ENCODE data around the gene C9orf40. TPM values are rescaled to one million over a fixed set of nuclear protein-coding genes. Genes with fewer than 3 reads are reported as not detected.

C9orf40 gene
- total and polyA plus RNA-seq, 2 experiments from 2014 or later, result 8.9 to 12.0 TPM

DNA sequence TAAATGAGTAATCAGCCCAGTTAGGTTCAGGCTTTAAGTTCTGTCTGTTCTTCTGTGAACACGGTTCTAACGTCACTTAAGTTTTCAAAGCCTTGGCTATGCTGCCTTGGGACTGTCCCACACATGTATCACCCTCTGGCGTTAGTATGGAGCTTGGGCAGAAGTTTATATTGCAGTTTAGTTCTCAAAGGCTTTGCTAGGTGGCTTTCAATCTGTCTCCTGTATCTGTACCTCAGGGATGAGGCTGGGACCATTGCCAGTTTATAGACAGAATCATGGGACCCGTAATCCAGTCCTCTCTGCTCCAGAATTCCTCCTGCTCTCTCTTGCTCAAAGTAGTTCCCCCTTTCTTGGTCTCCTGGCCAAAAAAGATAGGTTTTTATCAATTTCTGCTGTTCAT is 12.1 kb downstream of the C9orf40 start:
- Histone ChIP-seq H3K27me3 (no peaks in the 10 kb centered on the region), H3K27ac (no peak overlapping the region), H3K4me3 (no peak overlapping the region), H3K9me3 (ENCODE audit: low read depth) (no peaks in the 10 kb centered on the region), H3K4me1 (ENCODE audit: low read depth) (no peaks in the 10 kb centered on the region), H3K36me3 (no peaks in the 10 kb centered on the region)
- TF ChIP-seq CTCF (IDR thresholded peaks at IDR 0.05; ENCODE audit: low read depth, low read length), result no peak
- no peak for DNase-seq (ENCODE audit: low read depth in 1 of 2, low spot score in 1 of 2)

DNA sequence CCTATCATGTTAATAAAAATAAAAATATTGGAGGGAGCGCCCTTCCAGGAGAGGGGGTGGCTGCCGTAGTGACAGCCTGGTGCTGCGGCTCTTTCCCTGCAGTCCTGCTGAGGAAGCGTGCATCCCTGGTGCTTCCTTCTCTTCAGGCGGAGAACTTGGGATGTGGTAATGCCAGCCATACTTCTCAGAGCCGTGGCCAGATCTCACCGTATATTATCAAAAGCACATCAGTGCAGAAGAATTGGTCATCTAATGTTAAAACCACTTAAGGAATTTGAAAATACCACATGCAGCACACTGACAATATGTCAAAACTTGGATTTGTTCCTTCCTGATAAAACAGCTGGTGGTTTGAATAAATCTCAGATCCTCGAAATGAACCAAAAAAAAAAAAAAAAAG is 17.7 kb downstream of the C9orf40 start:
- no peak for TF ChIP-seq CTCF (IDR thresholded peaks at IDR 0.05; ENCODE audit: low read depth, low read length)
- Histone ChIP-seq H3K4me1 (ENCODE audit: low read depth) (no peaks in the 10 kb centered on the region), H3K4me3 (no peak overlapping the region), H3K27ac (no peak overlapping the region), H3K9me3 (ENCODE audit: low read depth) (no peaks in the 10 kb centered on the region), H3K27me3 (no peaks in the 10 kb centered on the region), H3K36me3 (no peaks in the 10 kb centered on the region)
- no peak for DNase-seq (ENCODE audit: low read depth in 1 of 2, low spot score in 1 of 2)

GRCh38 chr9:74921737-74922136 is 31.0 kb downstream of the C9orf40 start:
- no peaks in the 10 kb centered on the region for H3K36me3 ChIP-seq
- no peaks in the 10 kb centered on the region for H3K9me3 ChIP-seq (ENCODE audit: low read depth)
- TF ChIP-seq CTCF (IDR thresholded peaks at IDR 0.05; ENCODE audit: low read depth, low read length), result no peak
- DNase-seq (ENCODE audit: low read depth in 1 of 2, low spot score in 1 of 2), result no peak
- no peaks in the 10 kb centered on the region for H3K27me3 ChIP-seq
- no peak overlapping the region for H3K4me3 ChIP-seq
- no peak overlapping the region for H3K27ac ChIP-seq
- no peaks in the 10 kb centered on the region for H3K4me1 ChIP-seq (ENCODE audit: low read depth)

DNA sequence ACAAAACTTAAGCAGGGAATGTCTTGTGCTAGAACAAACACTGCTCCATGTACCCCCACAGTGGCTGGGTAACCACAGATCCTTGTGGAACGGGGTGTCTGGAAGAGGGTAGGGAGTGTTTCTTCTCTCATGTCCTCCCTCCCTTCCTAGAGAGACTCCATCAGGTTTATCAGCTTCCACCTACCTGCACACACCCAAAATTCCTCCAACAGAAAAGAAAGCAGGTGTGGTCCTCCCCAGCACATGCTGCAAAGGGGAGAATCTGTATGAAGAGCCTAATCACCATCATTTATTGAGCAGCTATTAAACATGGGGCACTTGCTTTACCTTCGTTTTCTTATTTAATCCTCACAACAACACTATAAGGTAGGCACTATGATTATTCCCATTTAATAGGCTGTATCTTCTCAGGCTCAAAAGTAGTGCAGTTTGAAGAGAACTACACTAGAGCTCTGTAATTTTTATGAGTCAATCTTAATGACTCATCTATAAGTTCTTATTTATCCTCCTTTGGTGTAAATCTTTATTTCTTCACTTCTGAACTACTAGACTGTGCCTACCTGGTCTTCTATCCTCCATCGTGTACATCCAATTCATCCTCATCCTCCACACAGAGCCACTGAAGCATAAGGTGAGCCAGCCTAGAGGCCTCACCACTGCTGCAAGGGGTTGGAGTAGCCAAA is 31.6 kb downstream of the C9orf40 start:
- no peaks in the 10 kb centered on the region for H3K36me3 ChIP-seq

DNA sequence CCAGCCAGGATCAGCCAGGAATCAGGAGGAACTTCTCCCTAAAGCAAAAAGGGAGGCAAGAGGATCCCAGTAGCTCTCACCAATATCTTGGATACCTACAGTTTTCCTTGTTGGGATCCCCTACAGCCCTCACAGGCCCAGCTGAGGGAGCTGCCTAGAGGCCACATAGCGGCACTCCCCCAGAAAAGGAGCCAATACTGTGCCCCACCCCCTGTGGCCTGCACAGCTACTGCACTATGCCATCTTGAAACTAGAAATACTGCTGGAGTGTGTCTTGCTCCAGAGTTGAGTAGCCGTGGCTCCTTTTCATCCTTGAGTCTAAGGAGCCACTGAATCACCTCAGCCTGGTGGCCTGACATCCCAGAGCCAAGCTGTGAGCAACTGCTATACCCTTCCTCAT is 42.7 kb downstream of the C9orf40 start:
- Histone ChIP-seq H3K36me3 (no peaks in the 10 kb centered on the region), H3K27me3 (no peaks in the 10 kb centered on the region), H3K4me1 (ENCODE audit: low read depth) (no peaks in the 10 kb centered on the region), H3K4me3 (no peak overlapping the region), H3K9me3 (ENCODE audit: low read depth) (no peaks in the 10 kb centered on the region), H3K27ac (no peak overlapping the region)
- no peak for TF ChIP-seq CTCF (IDR thresholded peaks at IDR 0.05; ENCODE audit: low read depth, low read length)
- DNase-seq (ENCODE audit: low read depth in 1 of 2, low spot score in 1 of 2), result no peak

More for the DNA sequence above, 31.6 kb downstream of the C9orf40 start:
- H3K9me3 ChIP-seq (ENCODE audit: low read depth), result no peaks in the 10 kb centered on the region
- no peak overlapping the region for H3K27ac ChIP-seq
- no peak for TF ChIP-seq CTCF (IDR thresholded peaks at IDR 0.05; ENCODE audit: low read depth, low read length)
- H3K27me3 ChIP-seq, result no peaks in the 10 kb centered on the region
- H3K4me3 ChIP-seq, result no peak overlapping the region
- no peak for DNase-seq (ENCODE audit: low read depth in 1 of 2, low spot score in 1 of 2)
- H3K4me1 ChIP-seq (ENCODE audit: low read depth), result no peaks in the 10 kb centered on the region

Data from cardiac muscle cell (in vitro differentiated cells and primary cell).